WTC11 (cell line): ENCODE measurements around the gene IQSEC1. TPM values are rescaled to one million over a fixed set of nuclear protein-coding genes. Genes with fewer than 3 reads are reported as not detected.

ENCODE experiments used
- ATAC-seq: fragments of 200-7000 bp; cut with Tn5 transposase; 2 replicates; pipeline ENCODE4 v1.10.0; 2021; ENCODE audit warnings: mild to moderate bottlenecking, moderate library complexity
- CTCF ChIA-PET: fragments of 300-600 bp; sonication (Branson Sonifier 250); formaldehyde crosslinking; loops from one replicate; lab custom pipeline; 2021; ENCODE audit warnings: antibody characterized with exemption; lab: Charles Lee
- POLR2A ChIA-PET: fragments of 350-600 bp; sonication (Branson Sonifier 250); formaldehyde crosslinking; loops from one replicate; lab custom pipeline; 2021; ENCODE audit warnings: antibody characterized with exemption; lab: Charles Lee
- DNase-seq: peaks from one replicate; pipeline ENCODE4 v3.0.0; 2021; ENCODE audit warnings: low spot score
- H3K27ac Mint-ChIP-seq: 2 replicates; pipeline ENCODE4 v1.8.0; 2021; ENCODE audit warnings: mixed read lengths
- H3K27me3 Mint-ChIP-seq: 2 replicates; pipeline ENCODE4 v1.8.0; 2021; ENCODE audit warnings: low read depth, mild to moderate bottlenecking, moderate library complexity, mixed read lengths
- H3K36me3 Mint-ChIP-seq: 2 replicates; pipeline ENCODE4 v1.8.0; 2021; ENCODE audit warnings: mixed read lengths
- H3K4me1 Mint-ChIP-seq: 2 replicates; pipeline ENCODE4 v1.8.0; 2022; ENCODE audit warnings: mixed read lengths
- H3K4me3 Mint-ChIP-seq: 2 replicates; pipeline ENCODE4 v1.8.0; 2021; ENCODE audit warnings: mild to moderate bottlenecking, moderate library complexity, mixed read lengths
- H3K9me3 Mint-ChIP-seq: 2 replicates; pipeline ENCODE4 v1.8.0; 2021; ENCODE audit warnings: mixed read lengths
- AFF4 ChIP-seq: sonication (generic); formaldehyde crosslinking; IDR thresholded peaks from 2 replicates; pipeline ENCODE4 v1.8.1; 2023; ENCODE audit warnings: mild to moderate bottlenecking, missing genetic modification reagents, borderline replicate concordance
- ATF2 ChIP-seq: sonication (generic); formaldehyde crosslinking; IDR thresholded peaks from 2 replicates; pipeline ENCODE4 v1.8.1; 2022; ENCODE audit warnings: low read depth, missing genetic modification reagents, borderline replicate concordance
- E2F1 ChIP-seq: sonication (generic); formaldehyde crosslinking; IDR thresholded peaks from 2 replicates; pipeline ENCODE4 v1.8.0; 2022; ENCODE audit warnings: mild to moderate bottlenecking, missing genetic modification reagents
- FOXJ3 ChIP-seq: sonication (generic); formaldehyde crosslinking; IDR thresholded peaks from 2 replicates; pipeline ENCODE4 v1.9.0; 2021; ENCODE audit warnings: missing genetic modification reagents, mild to moderate bottlenecking, borderline replicate concordance
- FOXK1 ChIP-seq: sonication (generic); formaldehyde crosslinking; IDR thresholded peaks from 2 replicates; pipeline ENCODE4 v1.8.0; 2022; ENCODE audit warnings: mild to moderate bottlenecking, moderate library complexity, missing genetic modification reagents
- GTF2I ChIP-seq: fragments of 250-450 bp; sonication (Bioruptor Pico); conservative IDR thresholded peaks from 2 replicates; pipeline ENCODE4 v1.4.0; 2021; ENCODE audit warnings: mild to moderate bottlenecking
- HMGA2 ChIP-seq: fragments of 250-450 bp; sonication (Bioruptor Pico); IDR thresholded peaks from 2 replicates; pipeline ENCODE4 v1.4.0; 2021; ENCODE audit warnings: mild to moderate bottlenecking, moderate library complexity
- IRF2 ChIP-seq: sonication (generic); formaldehyde crosslinking; IDR thresholded peaks from 2 replicates; pipeline ENCODE4 v1.8.0; 2022; ENCODE audit warnings: low read depth, missing genetic modification reagents, borderline replicate concordance
- NFATC4 ChIP-seq: fragments of 250-450 bp; sonication (Bioruptor Pico); IDR thresholded peaks from 2 replicates; pipeline ENCODE4 v1.9.0; 2021; ENCODE audit warnings: mild to moderate bottlenecking
- RELA ChIP-seq: sonication (generic); formaldehyde crosslinking; IDR thresholded peaks from 2 replicates; pipeline ENCODE4 v1.8.1; 2022; ENCODE audit warnings: missing genetic modification reagents, mild to moderate bottlenecking, borderline replicate concordance
- SMAD4 ChIP-seq: sonication (generic); formaldehyde crosslinking; IDR thresholded peaks from 2 replicates; pipeline ENCODE4 v1.8.0; 2022; ENCODE audit warnings: mild to moderate bottlenecking, missing genetic modification reagents
- TEAD1 ChIP-seq: sonication (generic); formaldehyde crosslinking; IDR thresholded peaks from 2 replicates; pipeline ENCODE4 v1.8.0; 2022; ENCODE audit warnings: mild to moderate bottlenecking, missing genetic modification reagents
- ZNF138 ChIP-seq: sonication (generic); formaldehyde crosslinking; conservative IDR thresholded peaks from 2 replicates; pipeline ENCODE4 v1.8.1; 2022; ENCODE audit warnings: mild to moderate bottlenecking, moderate library complexity, missing genetic modification reagents
- ZNF219 ChIP-seq: sonication (generic); formaldehyde crosslinking; IDR thresholded peaks from 2 replicates; pipeline ENCODE4 v1.8.0; 2023; ENCODE audit warnings: missing genetic modification reagents, mild to moderate bottlenecking, borderline replicate concordance
- total RNA-seq: library from RNA; stranded (reverse); gene quantifications from 3 replicates; pipeline ENCODE4 v1.2.3, GENCODE V29; 2021
- TF ChIP-seq, protein P1 (sequence below): fragments of 200-600 bp; IDR thresholded peaks from 2 replicates; pipeline ENCODE4 v1.8.0; 2022; ENCODE audit warnings: antibody characterized with exemption
- TF ChIP-seq, protein P2 (sequence below): sonication (generic); formaldehyde crosslinking; IDR thresholded peaks from 2 replicates; pipeline ENCODE4 v1.8.1; 2023; ENCODE audit warnings: mild to moderate bottlenecking, missing genetic modification reagents, moderate library complexity

The IQSEC1 gene
- total RNA-seq, 1 experiment from 2014 or later = 35.0 TPM

DNA sequence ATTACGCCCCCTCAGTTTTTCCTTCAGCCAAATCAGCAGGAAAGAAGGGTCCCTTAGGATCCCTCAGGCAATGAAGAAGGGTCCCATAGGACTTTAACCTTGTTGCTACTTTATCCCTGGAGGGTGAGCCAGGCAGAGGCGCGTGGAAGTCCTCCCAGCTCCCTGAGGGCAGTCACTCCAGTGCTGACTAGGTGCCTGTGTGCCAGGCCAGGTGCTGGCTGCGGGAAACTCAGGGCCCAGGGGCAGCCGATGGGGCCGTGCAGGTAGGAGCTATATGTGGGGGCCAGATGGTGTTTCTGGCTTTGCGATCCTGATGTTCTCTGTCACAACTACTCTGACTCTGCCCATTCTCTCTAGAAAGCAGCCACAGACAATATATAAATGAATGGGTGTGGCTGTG lies 42.8 kb upstream of the IQSEC1 start:
- Mint-ChIP-seq H3K27me3 (no peaks in the 10 kb centered on the region), H3K36me3 (no peaks in the 10 kb centered on the region), H3K9me3 (no peaks in the 10 kb centered on the region), H3K27ac (no peak overlapping the region), H3K4me3 (no peak overlapping the region), H3K4me1 (peaks cover 17% of the 10 kb centered on the region)
- TF ChIP-seq HMGA2 (no peak), AFF4 (CRISPR knock-in tag) (no peak), ATF2 (no peak), IRF2 (CRISPR knock-in tag) (no peak), SMAD4 (CRISPR knock-in tag) (no peak), E2F1 (no peak), FOXJ3 (no peak), ZNF219 (CRISPR knock-in tag) (no peak)
- TF ChIP-seq, protein P1, sequence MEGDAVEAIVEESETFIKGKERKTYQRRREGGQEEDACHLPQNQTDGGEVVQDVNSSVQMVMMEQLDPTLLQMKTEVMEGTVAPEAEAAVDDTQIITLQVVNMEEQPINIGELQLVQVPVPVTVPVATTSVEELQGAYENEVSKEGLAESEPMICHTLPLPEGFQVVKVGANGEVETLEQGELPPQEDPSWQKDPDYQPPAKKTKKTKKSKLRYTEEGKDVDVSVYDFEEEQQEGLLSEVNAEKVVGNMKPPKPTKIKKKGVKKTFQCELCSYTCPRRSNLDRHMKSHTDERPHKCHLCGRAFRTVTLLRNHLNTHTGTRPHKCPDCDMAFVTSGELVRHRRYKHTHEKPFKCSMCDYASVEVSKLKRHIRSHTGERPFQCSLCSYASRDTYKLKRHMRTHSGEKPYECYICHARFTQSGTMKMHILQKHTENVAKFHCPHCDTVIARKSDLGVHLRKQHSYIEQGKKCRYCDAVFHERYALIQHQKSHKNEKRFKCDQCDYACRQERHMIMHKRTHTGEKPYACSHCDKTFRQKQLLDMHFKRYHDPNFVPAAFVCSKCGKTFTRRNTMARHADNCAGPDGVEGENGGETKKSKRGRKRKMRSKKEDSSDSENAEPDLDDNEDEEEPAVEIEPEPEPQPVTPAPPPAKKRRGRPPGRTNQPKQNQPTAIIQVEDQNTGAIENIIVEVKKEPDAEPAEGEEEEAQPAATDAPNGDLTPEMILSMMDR = no peak
- TF ChIP-seq, protein P2, sequence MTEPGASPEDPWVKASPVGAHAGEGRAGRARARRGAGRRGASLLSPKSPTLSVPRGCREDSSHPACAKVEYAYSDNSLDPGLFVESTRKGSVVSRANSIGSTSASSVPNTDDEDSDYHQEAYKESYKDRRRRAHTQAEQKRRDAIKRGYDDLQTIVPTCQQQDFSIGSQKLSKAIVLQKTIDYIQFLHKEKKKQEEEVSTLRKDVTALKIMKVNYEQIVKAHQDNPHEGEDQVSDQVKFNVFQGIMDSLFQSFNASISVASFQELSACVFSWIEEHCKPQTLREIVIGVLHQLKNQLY (CRISPR knock-in tag) = no peak
- ChIA-PET POLR2A (no interaction called here), CTCF (interaction anchor here (1.1 kb wide), 1 partner anchor 24 kb away, joined by 3 read pairs; no protein-coding TSS in a partner anchor)
- ATAC-seq (no peak), DNase-seq (no peak)

DNA sequence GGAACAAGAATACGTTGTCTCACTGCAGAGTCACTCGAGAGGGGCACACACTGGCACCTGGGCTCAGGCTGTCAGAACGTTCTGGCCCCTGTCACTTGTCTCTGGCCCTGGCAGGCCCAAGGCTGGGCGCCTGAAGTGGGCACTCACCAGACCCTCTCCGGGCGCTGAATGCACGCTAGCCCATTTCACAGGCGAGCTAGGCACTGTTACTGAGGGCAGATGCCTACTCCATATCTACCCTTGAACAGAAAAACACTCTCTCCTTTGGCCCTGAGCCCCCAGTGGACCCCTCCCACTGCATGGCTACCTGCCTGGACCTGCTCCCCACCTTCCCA lies 42.3 kb upstream of the IQSEC1 start:
- no peak for TF ChIP-seq E2F1
- TF ChIP-seq FOXK1 (CRISPR knock-in tag) = no peak
- no peak for TF ChIP-seq TEAD1 (CRISPR knock-in tag)
- no peak for TF ChIP-seq RELA
- no peak for TF ChIP-seq NFATC4 (CRISPR knock-in tag)
- no peak for TF ChIP-seq HMGA2
- no peak for TF ChIP-seq ZNF138 (CRISPR knock-in tag)
- TF ChIP-seq GTF2I = no peak
- TF ChIP-seq, all 79 proteins: peak for 0
- H3K4me3 Mint-ChIP-seq = no peak overlapping the region

More for the DNA sequence above, 42.3 kb upstream of the IQSEC1 start:
- peaks cover 21% of the 10 kb centered on the region for H3K4me1 Mint-ChIP-seq
- H3K27me3 Mint-ChIP-seq = no peaks in the 10 kb centered on the region
- ChIA-PET POLR2A (no interaction called here), CTCF (interaction anchor here (1.2 kb wide), 1 partner anchor 23 kb away, joined by 5 read pairs; no protein-coding TSS in a partner anchor)
- no peak for ATAC-seq
- peak overlapping the region; percentile 68; the same call in 1 of the 2 replicates for H3K27ac Mint-ChIP-seq
- H3K36me3 Mint-ChIP-seq = no peaks in the 10 kb centered on the region
- no peaks in the 10 kb centered on the region for H3K9me3 Mint-ChIP-seq
- no peak for DNase-seq
